ENCODE data around the gene DMRT2. TPM values are rescaled to one million over a fixed set of nuclear protein-coding genes. Genes with fewer than 3 reads are reported as not detected.

Gene DMRT2
- total RNA-seq, 2 experiments from 2014 or later = 14.7 to 18.9 TPM

- ChIA-PET CTCF (ENCODE audit: unreplicated experiment) (no interaction called here), POLR2A (no interaction called here)
- peak overlapping the region; percentile 71 for H3K4me2 ChIP-seq (ENCODE audit: low read length)
- intact Hi-C loops (cut with micrococcal nuclease; ENCODE audit: unreplicated experiment) = no loop called here
- TF ChIP-seq EZH2phosphoT487 (IDR thresholded peaks at IDR 0.05; ENCODE audit: borderline replicate concordance, low read depth, low read length) = no peak
- TF ChIP-seq CTCF (conservative IDR thresholded peaks at IDR 0.05; ENCODE audit: low read length) = no peak
- no peaks in the 10 kb centered on the region for H3K9me3 ChIP-seq (ENCODE audit: low read length)
- no peak overlapping the region for H3K27ac ChIP-seq (ENCODE audit: low read depth, low read length, poor library complexity, severe bottlenecking)
- H3K79me2 ChIP-seq (ENCODE audit: insufficient read depth, low read depth, low read length) = no peaks in the 10 kb centered on the region
- H3K36me3 ChIP-seq (ENCODE audit: insufficient read depth, low read length) = peaks cover 21% of the 10 kb centered on the region
- H3K4me3 ChIP-seq (ENCODE audit: low read depth, low read length, poor library complexity, severe bottlenecking) = peak overlapping the region; percentile 69
- H3K9me2 ChIP-seq (ENCODE audit: insufficient read depth, low read length) = no peaks in the 10 kb centered on the region
- peaks cover 12% of the 10 kb centered on the region for H3K4me1 ChIP-seq (ENCODE audit: insufficient read depth, low read length, poor library complexity, severe bottlenecking)
- no peaks in the 10 kb centered on the region for H4K20me1 ChIP-seq (ENCODE audit: insufficient read depth, low read length)
- no peak overlapping the region for H2AFZ ChIP-seq (ENCODE audit: low read length)
- BruUV-seq (replicated peaks) = no TSS peak
- DNase-seq (ENCODE audit: low spot score) = peak; percentile 26
Observed at GRCh38 chr9:1052365-1053281, 2.5 kb downstream of the DMRT2 start.

GRCh38 chr9:1053282-1053621 is 3.1 kb downstream of the DMRT2 start:
- intact Hi-C loops (cut with micrococcal nuclease; ENCODE audit: unreplicated experiment) = no loop called here
- Histone ChIP-seq H3K36me3 (ENCODE audit: insufficient read depth, low read length) (peaks cover 21% of the 10 kb centered on the region), H3K27ac (ENCODE audit: low read depth, low read length, poor library complexity, severe bottlenecking) (no peak overlapping the region), H2AFZ (ENCODE audit: low read length) (no peak overlapping the region), H3K4me1 (ENCODE audit: insufficient read depth, low read length, poor library complexity, severe bottlenecking) (peaks cover 6% of the 10 kb centered on the region), H3K4me2 (ENCODE audit: low read length) (no peak overlapping the region), H4K20me1 (ENCODE audit: insufficient read depth, low read length) (no peaks in the 10 kb centered on the region), H3K9me3 (ENCODE audit: low read length) (no peaks in the 10 kb centered on the region), H3K4me3 (ENCODE audit: low read depth, low read length, poor library complexity, severe bottlenecking) (no peak overlapping the region), H3K9me2 (ENCODE audit: insufficient read depth, low read length) (no peaks in the 10 kb centered on the region), H3K79me2 (ENCODE audit: insufficient read depth, low read depth, low read length) (no peaks in the 10 kb centered on the region)
- no peak for DNase-seq (ENCODE audit: low spot score)
- no TSS peak for BruUV-seq (replicated peaks)
- ChIA-PET POLR2A (no interaction called here), CTCF (ENCODE audit: unreplicated experiment) (no interaction called here)
- TF ChIP-seq CTCF (conservative IDR thresholded peaks at IDR 0.05; ENCODE audit: low read length) (no peak), EZH2phosphoT487 (IDR thresholded peaks at IDR 0.05; ENCODE audit: borderline replicate concordance, low read depth, low read length) (no peak)

GRCh38 chr9:1053986-1054425 is 3.8 kb downstream of the DMRT2 start:
- no peak for DNase-seq (ENCODE audit: low spot score)
- Histone ChIP-seq H3K27ac (ENCODE audit: low read depth, low read length, poor library complexity, severe bottlenecking) (no peak overlapping the region), H4K20me1 (ENCODE audit: insufficient read depth, low read length) (no peaks in the 10 kb centered on the region), H3K4me3 (ENCODE audit: low read depth, low read length, poor library complexity, severe bottlenecking) (no peak overlapping the region), H3K4me1 (ENCODE audit: insufficient read depth, low read length, poor library complexity, severe bottlenecking) (peaks cover 3% of the 10 kb centered on the region), H3K79me2 (ENCODE audit: insufficient read depth, low read depth, low read length) (no peaks in the 10 kb centered on the region), H3K36me3 (ENCODE audit: insufficient read depth, low read length) (peaks cover 21% of the 10 kb centered on the region), H2AFZ (ENCODE audit: low read length) (no peak overlapping the region), H3K4me2 (ENCODE audit: low read length) (no peak overlapping the region), H3K9me3 (ENCODE audit: low read length) (no peaks in the 10 kb centered on the region), H3K9me2 (ENCODE audit: insufficient read depth, low read length) (no peaks in the 10 kb centered on the region)
- no TSS peak for BruUV-seq (replicated peaks)
- intact Hi-C loops (cut with micrococcal nuclease; ENCODE audit: unreplicated experiment) = no loop called here
- ChIA-PET CTCF (ENCODE audit: unreplicated experiment) (no interaction called here), POLR2A (no interaction called here)
- TF ChIP-seq EZH2phosphoT487 (IDR thresholded peaks at IDR 0.05; ENCODE audit: borderline replicate concordance, low read depth, low read length) (no peak), CTCF (conservative IDR thresholded peaks at IDR 0.05; ENCODE audit: low read length) (no peak)

Measured in OCI-LY7 (cell line).